ENCODE data around the gene DIRAS3.

The DIRAS3 gene

DNA sequence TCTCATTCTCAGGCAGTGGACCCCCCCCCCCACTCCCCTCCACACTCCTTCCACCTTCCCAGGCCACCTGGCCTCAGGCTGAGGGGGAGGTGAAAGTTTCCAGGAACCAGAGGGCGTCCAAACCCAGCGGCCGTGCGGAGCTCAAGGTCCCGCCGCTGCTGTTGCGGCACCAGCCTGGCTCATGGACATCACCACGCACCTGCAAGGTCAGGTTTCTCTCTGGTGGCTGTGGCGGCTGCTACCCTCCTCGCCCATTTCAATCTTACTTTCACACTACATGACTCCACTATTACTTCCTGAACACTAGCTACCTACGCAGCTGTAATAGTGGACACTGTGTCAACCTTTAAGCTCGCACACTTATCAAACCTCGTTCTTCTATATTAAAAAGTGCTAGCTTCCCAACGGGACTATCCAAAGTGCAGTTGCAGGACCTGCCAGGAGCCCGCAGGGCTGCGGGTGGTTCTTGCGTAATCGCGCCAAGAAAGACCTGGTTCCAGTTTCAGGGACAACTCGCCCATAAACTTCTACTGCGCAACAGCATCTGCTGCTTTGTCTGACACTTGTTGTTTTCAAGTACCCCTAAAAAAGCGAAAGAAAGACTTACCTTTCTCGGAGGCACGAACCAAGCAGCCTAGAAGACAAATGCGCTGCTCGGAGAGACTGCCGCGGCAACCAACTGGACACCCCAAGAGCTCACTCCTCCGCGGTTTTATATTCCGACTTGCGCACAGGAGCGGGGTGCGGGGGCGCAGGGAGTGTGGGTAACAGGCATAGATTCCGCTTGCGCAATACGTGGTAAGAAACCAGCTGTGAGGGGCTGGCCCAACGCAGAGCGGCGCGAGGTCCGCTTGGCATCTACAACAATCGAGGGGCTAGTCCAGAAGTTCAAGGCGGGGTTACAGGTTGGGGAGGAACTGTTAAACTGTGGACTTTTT is at the start of gene DIRAS3:
TSS of gene DIRAS3 (minus strand) at position 687 of the 938 bp plus-strand sequence. CDS start 3,330 bp downstream, outside the sequence.
- no peaks in the 10 kb centered on the region for H3K9me3 ChIP-seq (ENCODE audit: severe bottlenecking)
- no peak within 1 kb of the TSS for H3K27ac ChIP-seq
- no peaks in the 10 kb centered on the region for H3K27me3 ChIP-seq (ENCODE audit: insufficient read depth, low read depth, severe bottlenecking)
- TF ChIP-seq, protein P1, sequence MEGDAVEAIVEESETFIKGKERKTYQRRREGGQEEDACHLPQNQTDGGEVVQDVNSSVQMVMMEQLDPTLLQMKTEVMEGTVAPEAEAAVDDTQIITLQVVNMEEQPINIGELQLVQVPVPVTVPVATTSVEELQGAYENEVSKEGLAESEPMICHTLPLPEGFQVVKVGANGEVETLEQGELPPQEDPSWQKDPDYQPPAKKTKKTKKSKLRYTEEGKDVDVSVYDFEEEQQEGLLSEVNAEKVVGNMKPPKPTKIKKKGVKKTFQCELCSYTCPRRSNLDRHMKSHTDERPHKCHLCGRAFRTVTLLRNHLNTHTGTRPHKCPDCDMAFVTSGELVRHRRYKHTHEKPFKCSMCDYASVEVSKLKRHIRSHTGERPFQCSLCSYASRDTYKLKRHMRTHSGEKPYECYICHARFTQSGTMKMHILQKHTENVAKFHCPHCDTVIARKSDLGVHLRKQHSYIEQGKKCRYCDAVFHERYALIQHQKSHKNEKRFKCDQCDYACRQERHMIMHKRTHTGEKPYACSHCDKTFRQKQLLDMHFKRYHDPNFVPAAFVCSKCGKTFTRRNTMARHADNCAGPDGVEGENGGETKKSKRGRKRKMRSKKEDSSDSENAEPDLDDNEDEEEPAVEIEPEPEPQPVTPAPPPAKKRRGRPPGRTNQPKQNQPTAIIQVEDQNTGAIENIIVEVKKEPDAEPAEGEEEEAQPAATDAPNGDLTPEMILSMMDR (IDR thresholded peaks at IDR 0.05; ENCODE audit: low read depth, low read length), result no peak
- no peaks in the 10 kb centered on the region for H3K36me3 ChIP-seq
- no peak for DNase-seq
- H3K4me3 ChIP-seq (ENCODE audit: low read depth, low read length), result no peak within 1 kb of the TSS

- Histone ChIP-seq H3K9me3 (ENCODE audit: severe bottlenecking) (no peaks in the 10 kb centered on the region), H3K36me3 (no peaks in the 10 kb centered on the region), H3K27me3 (ENCODE audit: insufficient read depth, low read depth, severe bottlenecking) (no peaks in the 10 kb centered on the region), H3K27ac (no peak overlapping the region), H3K4me3 (ENCODE audit: low read depth, low read length) (no peak overlapping the region)
- no peak for DNase-seq
- TF ChIP-seq, protein P1 (IDR thresholded peaks at IDR 0.05; ENCODE audit: low read depth, low read length), result no peak
These were observed 43.3 kb upstream of the DIRAS3 start for GRCh38 chr1:68093737-68094136.

DNA sequence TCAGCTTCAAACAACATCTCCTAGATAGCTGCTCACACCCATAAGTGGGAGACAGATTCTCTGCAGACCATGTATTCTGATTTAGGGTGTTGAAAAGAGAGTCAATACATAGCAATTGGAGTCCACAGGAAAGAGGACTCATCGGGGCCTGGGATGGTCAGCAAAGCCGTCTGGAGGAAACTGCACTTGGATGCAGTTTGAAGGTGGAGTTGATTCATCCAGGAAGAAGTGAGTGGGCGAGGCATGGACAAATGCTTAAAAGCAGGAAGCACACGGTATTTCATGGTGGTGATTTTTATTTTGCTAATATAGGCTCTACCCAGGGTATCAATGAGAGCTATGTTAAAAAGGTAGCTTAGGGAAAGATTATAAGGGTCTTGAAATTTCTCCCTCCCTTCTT is 36.8 kb upstream of the DIRAS3 start:
- H3K9me3 ChIP-seq (ENCODE audit: severe bottlenecking), result no peaks in the 10 kb centered on the region
- no peak overlapping the region for H3K27ac ChIP-seq
- H3K4me3 ChIP-seq (ENCODE audit: low read depth, low read length), result no peak overlapping the region
- no peak for DNase-seq
- H3K36me3 ChIP-seq, result no peaks in the 10 kb centered on the region
- TF ChIP-seq, protein P1 (IDR thresholded peaks at IDR 0.05; ENCODE audit: low read depth, low read length), result no peak
- no peaks in the 10 kb centered on the region for H3K27me3 ChIP-seq (ENCODE audit: insufficient read depth, low read depth, severe bottlenecking)

- TF ChIP-seq, protein P1 (IDR thresholded peaks at IDR 0.05; ENCODE audit: low read depth, low read length), result no peak
- H3K27ac ChIP-seq, result no peak overlapping the region
- H3K9me3 ChIP-seq (ENCODE audit: severe bottlenecking), result no peaks in the 10 kb centered on the region
- no peak overlapping the region for H3K4me3 ChIP-seq (ENCODE audit: low read depth, low read length)
- H3K36me3 ChIP-seq, result no peaks in the 10 kb centered on the region
- no peak for DNase-seq
- H3K27me3 ChIP-seq (ENCODE audit: insufficient read depth, low read depth, severe bottlenecking), result no peaks in the 10 kb centered on the region
These were observed 35.3 kb upstream of the DIRAS3 start for GRCh38 chr1:68085752-68086151.

- TF ChIP-seq, protein P1 (IDR thresholded peaks at IDR 0.05; ENCODE audit: low read depth, low read length), result no peak
- DNase-seq, result no peak
- Histone ChIP-seq H3K27me3 (ENCODE audit: insufficient read depth, low read depth, severe bottlenecking) (no peaks in the 10 kb centered on the region), H3K9me3 (ENCODE audit: severe bottlenecking) (no peaks in the 10 kb centered on the region), H3K27ac (no peak overlapping the region), H3K4me3 (ENCODE audit: low read depth, low read length) (no peak overlapping the region), H3K36me3 (no peaks in the 10 kb centered on the region)
These were observed 33.3 kb upstream of the DIRAS3 start for GRCh38 chr1:68083686-68084085.

Measured in WERI-Rb-1 (cell line).